ENCODE data around the gene COBL. TPM values are rescaled to one million over a fixed set of nuclear protein-coding genes. Genes with fewer than 3 reads are reported as not detected.

The COBL gene
- total and polyA plus RNA-seq, 2 of the 8 experiments (the other 6 are each of a cell fraction or from before 2014, with no cell fraction given) = 13.8 to 40.4 TPM

- no peak for TF ChIP-seq CTBP2 (IDR thresholded peaks at IDR 0.05; ENCODE audit: borderline replicate concordance, insufficient read depth, insufficient read length, low read length)
- no peak for TF ChIP-seq CREB1 (IDR thresholded peaks at IDR 0.05)
- TF ChIP-seq POU5F1 (IDR thresholded peaks at IDR 0.05; ENCODE audit: low read depth, low read length) = no peak
- no peak for TF ChIP-seq ATF3 (IDR thresholded peaks at IDR 0.05; ENCODE audit: insufficient read depth, low read depth, low read length)
- no peak for TF ChIP-seq POLR2A (IDR thresholded peaks at IDR 0.05; ENCODE audit: control extremely low read depth in 1 of 2, low read depth in 2 of 2, low read length in 2 of 2)
- TF ChIP-seq ZNF274 (IDR thresholded peaks at IDR 0.05; ENCODE audit: borderline replicate concordance, extremely low read depth, low read length) = no peak
- no peak for TF ChIP-seq BCL11A (IDR thresholded peaks at IDR 0.05; ENCODE audit: low read depth in 2 of 2, low read length in 2 of 2)
- no peak for TF ChIP-seq HDAC2 (IDR thresholded peaks at IDR 0.05; ENCODE audit: borderline replicate concordance in 1 of 2, low read depth in 2 of 2, low read length in 2 of 2)
- TF ChIP-seq ATF2 (IDR thresholded peaks at IDR 0.05; ENCODE audit: low read length) = no peak
- no peak for TF ChIP-seq SIRT6 (IDR thresholded peaks at IDR 0.05; ENCODE audit: low read length)
Measured at GRCh38 chr7:51265066-51265907, 51.3 kb downstream of the COBL start (continued).
